HCEC 1CT (cell line): ENCODE data around the gene ZMYND11.
"Not testable (repeated sequence)": the region's sequence is repeated elsewhere in the genome, so short reads cannot be mapped to it uniquely, and the experiment has no call there.

Source experiments
- DNase-seq: peaks from one replicate; pipeline ENCODE4 v3.0.0-alpha.2; 2017

ZMYND11 gene

GRCh38 chr10:134247-135131 is 766 bp upstream of the ZMYND11 start:
- peak; percentile 19 for DNase-seq

DNA sequence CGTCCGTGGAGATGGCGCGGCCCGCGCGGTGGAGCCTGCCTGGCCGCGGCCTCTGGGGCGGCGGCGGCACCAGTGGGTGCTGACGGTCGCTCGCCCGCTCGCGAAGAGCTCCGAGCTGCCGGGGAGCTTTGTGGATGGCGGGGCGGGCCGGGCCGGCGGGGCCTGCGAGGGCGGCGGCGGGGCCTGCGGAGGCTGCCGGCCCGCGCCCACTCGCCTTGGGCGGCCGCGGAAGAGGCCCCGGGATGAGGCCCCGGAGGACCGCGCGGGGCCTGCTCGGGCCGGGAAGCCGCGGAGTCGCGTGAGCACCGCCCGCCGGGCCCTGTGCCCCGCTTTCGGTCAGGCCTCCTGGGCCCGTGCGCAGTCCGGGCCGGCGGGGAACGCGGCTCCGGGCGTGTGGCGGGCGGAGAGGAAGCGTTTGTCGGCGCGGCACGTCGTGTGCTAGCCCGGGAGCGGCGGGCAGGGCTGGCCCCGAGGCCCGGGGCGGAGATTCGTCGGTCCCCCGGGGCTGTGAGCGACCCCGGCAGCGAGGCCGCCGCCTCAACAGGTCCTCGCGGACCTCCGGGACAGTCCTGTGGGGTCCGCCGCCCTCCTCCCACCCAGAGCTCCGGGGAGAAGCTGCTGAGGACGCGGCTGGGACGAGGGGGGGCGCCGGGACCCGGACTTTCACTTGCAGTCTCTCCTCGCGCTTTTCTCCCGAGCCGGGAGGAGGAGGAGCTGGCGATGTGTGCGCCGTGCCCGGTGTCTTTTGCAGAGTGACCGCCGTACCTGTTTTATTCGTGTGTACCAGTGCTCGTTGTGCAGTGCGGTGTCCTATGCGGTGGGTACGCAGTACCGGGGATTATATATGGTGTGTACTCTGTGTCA is 578 bp downstream of the ZMYND11 start:
- DNase-seq: peak; percentile 57

DNA sequence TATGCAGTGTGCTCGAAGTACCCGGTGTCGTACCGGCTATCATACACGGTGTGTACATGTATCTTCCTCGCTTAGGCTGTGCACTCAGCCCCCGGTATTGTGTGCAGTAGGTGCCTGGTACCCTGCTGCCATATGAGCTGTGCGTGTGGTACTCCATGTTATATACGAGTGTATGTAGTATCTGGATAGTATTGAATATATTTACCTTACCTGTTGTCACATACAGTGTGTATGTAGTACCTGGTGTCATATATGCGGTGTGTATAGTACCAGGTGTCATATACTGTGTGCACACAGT is 1.2 kb downstream of the ZMYND11 start:
- no peak for DNase-seq

DNA sequence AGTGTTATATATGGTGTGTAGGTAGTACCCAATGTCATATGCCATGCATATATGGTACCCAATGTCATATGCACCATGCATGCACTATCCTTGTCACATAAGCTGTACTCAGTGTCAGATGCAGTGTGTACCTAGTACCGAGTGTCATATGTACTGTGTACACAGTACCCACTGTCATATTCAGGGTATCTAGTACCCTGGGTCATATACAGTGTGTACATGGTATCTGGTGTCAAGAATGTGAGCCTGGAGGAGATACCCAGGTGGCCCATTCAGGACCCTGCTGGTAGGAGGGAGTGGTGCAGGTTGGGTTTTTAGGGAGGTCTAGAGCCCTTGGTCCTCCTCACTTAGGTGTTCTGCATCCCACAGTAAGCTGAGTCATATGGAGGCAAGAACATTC is 1.8 kb downstream of the ZMYND11 start:
- peak; percentile 29 for DNase-seq

DNA sequence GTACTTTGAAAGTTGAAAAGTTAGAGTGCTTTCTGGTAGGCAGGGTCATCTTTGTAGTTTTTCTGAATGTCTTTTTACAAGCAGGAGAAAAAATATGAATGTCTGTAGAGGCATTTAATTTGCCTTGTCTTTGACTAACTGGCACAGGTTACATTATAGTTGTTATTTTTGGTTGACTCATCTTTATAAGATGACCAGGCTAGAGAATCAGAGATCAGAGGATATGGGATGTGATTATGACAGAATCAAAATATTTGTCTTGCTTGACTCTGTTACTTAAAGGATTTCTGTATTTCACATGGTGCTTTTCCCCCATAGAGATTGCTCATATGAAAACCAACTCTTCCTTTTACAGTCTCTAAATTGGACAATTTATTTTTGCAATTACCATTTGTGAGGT is 2.4 kb downstream of the ZMYND11 start:
- DNase-seq: peak; percentile 61

- DNase-seq: no peak
These were observed 7.1 kb downstream of the ZMYND11 start for GRCh38 chr10:142371-142770.

DNA sequence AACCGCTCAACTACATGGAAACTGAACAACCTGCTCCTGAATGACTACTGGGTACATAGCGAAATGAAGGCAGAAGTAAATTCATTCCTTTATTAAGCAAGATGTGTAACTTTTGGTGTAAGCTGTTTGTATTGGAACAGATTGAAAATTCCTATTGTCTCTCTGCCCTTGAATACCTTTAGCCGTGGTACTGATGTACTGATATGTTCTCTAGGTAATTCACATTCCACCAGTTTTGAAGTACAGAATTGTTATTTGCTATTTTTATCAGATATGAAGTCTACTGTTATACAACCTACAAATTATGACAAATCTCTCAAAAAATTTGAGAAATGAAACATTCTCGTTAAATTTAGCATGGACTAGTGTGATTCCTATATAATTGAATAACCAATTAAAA is 17.7 kb downstream of the ZMYND11 start:
- DNase-seq: no peak

DNA sequence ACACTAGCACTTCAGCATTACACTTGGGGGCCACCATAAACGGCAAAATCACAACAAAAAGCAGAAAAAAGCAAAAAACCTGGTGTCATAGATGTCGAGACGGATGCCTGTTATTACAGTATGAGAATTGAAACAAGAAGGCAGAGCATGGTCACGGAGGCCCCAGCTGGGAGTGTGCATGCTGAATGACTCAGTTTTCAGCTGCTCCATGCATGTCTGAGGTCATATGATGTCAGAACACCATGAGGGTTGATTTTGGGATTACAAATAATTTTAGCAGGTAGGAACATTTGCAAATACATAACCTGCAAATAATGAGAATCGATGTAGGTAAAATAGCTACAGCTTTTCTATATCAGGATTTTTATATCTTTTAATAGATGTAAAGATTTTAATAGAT is 19.1 kb downstream of the ZMYND11 start:
- peak; percentile 41 for DNase-seq

GRCh38 chr10:167383-167782 is 32.1 kb downstream of the ZMYND11 start:
- no peak for DNase-seq

DNA sequence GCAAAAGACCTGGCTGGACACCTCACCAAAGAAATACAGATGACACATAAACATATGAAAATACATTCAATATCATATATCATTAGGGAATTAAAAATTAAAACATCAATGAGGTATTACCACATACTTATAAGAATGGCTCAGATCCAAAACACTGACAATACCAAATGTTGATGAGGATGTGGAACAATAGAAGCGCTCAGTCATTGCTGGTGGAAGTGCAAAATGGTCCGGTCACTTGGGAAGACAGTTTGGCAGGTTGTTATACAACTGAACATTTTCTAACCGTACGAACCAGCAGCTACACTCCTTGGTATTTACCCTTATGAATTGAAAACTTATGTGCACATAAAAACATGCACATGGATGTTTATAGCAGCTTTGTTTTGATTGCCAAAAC is 38.5 kb downstream of the ZMYND11 start:
- DNase-seq: no peak

- DNase-seq: no peak
These were observed 41.4 kb downstream of the ZMYND11 start for GRCh38 chr10:176677-177076.

- DNase-seq: peak; percentile 57
These were observed 43.0 kb downstream of the ZMYND11 start for GRCh38 chr10:178208-178607.

GRCh38 chr10:178723-179122 is 43.5 kb downstream of the ZMYND11 start:
- no peak for DNase-seq

DNA sequence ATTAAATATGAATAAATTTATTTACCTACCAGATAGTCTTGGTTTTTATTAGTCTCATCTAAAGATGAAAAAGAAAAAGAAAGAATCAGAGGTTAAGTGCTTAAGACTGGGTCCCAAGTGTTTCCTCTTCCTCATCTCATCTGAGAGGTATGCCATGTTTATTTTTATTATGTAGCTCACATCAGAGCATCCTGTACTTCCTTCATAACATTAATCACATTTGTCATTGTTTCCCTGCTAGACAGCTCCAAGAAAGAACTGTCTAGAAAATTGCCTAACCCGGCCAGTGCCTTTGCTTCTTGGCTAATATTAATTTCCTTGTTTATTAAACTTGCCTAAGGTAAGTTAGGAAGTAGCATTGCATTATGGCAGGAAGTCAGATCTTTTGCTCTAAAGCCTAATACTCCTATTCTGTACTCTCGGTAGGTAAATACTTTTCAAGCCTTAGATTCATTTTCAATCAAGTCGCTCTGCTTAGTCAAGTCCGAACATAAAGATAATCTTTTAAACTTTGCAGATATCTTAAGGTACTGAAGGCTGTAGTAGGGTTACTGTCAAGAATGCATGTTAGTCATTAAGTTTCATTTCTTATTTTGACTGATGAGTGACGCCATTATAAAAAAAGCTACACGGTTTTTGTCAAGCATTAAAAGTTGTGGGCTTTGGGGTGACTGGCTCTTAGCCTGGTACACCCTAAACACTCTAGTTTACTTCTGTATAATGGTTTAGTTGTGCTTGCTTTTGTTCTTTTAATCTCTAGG is 47.4 kb downstream of the ZMYND11 start:
- DNase-seq: peak; percentile 78

GRCh38 chr10:184174-184573 is 48.9 kb downstream of the ZMYND11 start:
- no peak for DNase-seq

- peak; percentile 75 for DNase-seq
These were observed 49.7 kb downstream of the ZMYND11 start for GRCh38 chr10:184911-185310.

DNA sequence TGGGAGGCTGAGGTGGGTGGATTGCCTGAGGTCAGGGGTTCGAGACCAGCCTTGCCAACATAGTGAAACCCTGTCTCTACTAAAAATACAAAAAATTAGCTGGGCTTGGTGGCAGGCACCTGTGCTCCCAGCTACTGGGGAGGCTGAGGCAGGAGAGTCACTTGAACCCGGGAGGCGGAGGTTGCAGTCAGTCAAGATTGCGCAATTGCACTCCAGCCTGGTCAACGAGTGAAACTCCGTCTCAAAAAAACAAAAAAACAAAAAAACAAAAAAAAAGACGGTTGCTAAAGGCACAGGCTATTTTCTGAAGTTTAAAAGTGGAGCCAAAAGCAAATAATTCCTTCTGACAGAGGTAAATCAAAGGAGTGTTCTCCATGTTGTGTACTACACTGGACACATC is 50.3 kb downstream of the ZMYND11 start:
- DNase-seq: not testable (repeated sequence)

GRCh38 chr10:186911-187310 is 51.7 kb downstream of the ZMYND11 start:
- no peak for DNase-seq

DNA sequence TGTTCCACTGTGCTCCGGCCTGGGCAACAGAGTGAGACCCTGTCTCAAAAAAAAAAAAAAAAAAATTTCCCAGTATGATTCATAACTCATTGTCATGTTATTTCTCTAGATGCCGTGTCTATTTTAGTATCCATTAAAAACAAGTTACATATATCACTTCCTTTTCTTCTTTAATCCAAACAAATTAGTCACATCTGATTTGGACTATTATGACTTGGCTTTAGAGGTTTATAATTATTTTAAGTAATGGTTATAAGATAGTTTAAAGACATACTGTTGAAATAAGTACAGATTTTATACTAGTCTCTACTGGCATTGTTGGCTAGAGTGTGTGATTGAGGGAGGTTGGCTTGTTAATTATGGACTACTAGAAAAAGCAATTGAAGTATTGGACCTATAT is 53.3 kb downstream of the ZMYND11 start:
- DNase-seq: peak; percentile 73

DNA sequence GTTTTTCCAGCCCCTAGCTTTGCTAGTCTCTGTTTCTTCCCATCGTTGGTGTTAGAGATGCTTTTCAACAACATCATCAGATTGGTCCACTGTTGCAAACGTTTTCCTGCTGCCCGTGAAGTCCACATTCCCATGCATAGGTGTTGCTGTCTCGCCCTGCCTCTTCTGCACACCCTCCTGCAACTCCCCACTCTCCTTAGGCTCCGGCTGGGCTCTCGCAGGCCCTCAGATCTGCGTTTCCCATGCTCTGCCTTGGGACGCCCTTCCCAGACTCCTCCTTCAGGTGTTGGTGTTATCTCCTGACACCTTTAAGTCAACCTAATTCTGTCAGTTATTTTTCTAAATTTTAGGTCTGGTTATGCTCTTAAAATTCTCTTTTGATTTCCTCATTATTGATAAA is 55.0 kb downstream of the ZMYND11 start:
- DNase-seq: no peak

- peak; percentile 69 for DNase-seq
These were observed 56.7 kb downstream of the ZMYND11 start for GRCh38 chr10:191703-192518.

DNA sequence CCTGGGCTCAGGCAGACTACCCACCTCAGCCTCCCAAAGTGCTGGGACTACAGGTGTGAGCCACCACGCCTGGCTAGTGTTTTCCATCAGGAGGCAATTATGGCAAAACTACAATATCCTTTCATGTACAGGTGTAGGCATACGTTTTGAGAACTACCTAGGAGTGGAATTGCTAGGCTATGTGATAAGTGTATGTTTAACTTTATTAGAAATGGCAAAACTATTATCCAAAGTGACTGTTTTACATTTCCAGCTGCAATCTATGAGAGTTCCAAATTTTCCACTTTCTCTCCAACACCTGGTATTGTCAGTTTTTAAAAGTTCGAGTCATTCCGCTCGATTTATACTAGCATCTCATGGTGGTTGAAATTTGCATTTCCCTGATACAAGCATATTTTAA is 59.0 kb downstream of the ZMYND11 start:
- DNase-seq: no peak

DNA sequence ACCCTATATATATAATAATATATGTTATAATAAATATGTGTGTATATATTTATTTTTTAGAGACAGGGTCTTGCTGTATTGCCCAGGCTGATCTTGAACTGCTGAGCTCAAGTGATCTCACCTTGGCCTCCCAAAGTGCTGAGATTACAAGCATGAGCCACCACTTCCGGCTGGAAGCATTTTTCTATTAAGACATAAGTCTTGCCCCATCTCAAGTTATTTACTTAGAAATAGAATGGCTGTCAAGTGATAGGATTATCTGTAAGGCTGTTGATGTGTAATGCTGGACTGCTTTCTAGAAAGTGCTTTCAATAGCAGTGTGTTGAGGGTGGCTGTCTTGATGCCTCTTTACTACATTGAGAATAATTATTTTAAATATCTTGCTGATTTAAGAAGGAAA is 65.2 kb downstream of the ZMYND11 start:
- DNase-seq: peak; percentile 74
